RWPE2 (cell line): ENCODE measurements around the gene ABCB7.

ENCODE experiments used
- ATAC-seq: fragments of 200-7000 bp; cut with Tn5 transposase; 3 replicates; pipeline ENCODE4 v1.9.1; 2021; ENCODE audit warnings: low read depth
- DNase-seq: peaks from one replicate; pipeline ENCODE4 v3.0.0-alpha.2; 2020; ENCODE audit warnings: low spot score
- H3K27ac ChIP-seq: fragments of 450-650 bp; 2 replicates; pipeline ENCODE4 v1.5.1; 2017; ENCODE audit warnings: mild to moderate bottlenecking; ENCODE audit not compliant: poor library complexity, severe bottlenecking
- H3K27me3 ChIP-seq: fragments of 250-450 bp; sonication (Bioruptor Pico); 2 replicates; pipeline ENCODE4 v1.5.1; 2021; ENCODE audit warnings: mild to moderate bottlenecking, moderate library complexity; ENCODE audit not compliant: insufficient read depth, poor library complexity, severe bottlenecking
- H3K36me3 ChIP-seq: fragments of 250-450 bp; sonication (Bioruptor Pico); 2 replicates; pipeline ENCODE4 v1.5.1; 2020; ENCODE audit warnings: low read depth, mild to moderate bottlenecking, moderate library complexity
- H3K4me1 ChIP-seq: fragments of 250-450 bp; sonication (Bioruptor Pico); 2 replicates; pipeline ENCODE4 v1.5.1; 2021; ENCODE audit warnings: mild to moderate bottlenecking, moderate library complexity; ENCODE audit not compliant: insufficient read depth, poor library complexity, severe bottlenecking
- H3K4me3 ChIP-seq: fragments of 250-450 bp; sonication (Bioruptor Pico); 2 replicates; pipeline ENCODE4 v1.5.1; 2021; ENCODE audit warnings: mild to moderate bottlenecking, moderate library complexity; ENCODE audit not compliant: severe bottlenecking
- H3K9me3 ChIP-seq: fragments of 250-450 bp; sonication (Bioruptor Pico); 2 replicates; pipeline ENCODE4 v1.5.1; 2021; ENCODE audit warnings: mild to moderate bottlenecking, moderate library complexity; ENCODE audit not compliant: severe bottlenecking
- TF ChIP-seq, protein P1 (sequence below): fragments of 450-650 bp; IDR thresholded peaks from one replicate; pipeline ENCODE4 v1.5.1; 2017; ENCODE audit warnings: mild to moderate bottlenecking, moderate library complexity; ENCODE audit not compliant: poor library complexity, severe bottlenecking

The ABCB7 gene

DNA sequence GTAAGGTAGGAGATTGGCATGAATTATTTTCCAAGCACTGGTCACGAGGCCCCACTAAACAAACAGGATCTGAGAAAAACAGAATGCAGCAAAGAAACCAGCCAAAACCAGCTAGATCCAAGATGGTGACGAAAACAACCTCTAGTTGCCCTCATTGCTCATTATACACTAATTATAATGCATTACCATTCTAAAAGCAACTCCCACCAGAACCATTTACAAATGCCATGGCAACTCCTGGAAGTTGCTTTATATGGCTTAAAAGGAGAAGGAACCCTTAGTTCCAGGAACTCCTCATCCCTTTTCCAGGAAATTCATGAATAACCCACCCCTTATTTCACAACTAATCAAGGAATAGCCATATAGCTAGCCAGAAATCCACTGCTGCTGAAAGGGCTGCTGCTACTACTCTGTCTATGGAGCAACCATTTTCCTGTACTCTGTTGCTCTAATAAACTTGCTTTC is 69.3 kb downstream of the ABCB7 start:
- no peak overlapping the region for H3K27ac ChIP-seq
- no peaks in the 10 kb centered on the region for H3K36me3 ChIP-seq
- TF ChIP-seq, protein P1, sequence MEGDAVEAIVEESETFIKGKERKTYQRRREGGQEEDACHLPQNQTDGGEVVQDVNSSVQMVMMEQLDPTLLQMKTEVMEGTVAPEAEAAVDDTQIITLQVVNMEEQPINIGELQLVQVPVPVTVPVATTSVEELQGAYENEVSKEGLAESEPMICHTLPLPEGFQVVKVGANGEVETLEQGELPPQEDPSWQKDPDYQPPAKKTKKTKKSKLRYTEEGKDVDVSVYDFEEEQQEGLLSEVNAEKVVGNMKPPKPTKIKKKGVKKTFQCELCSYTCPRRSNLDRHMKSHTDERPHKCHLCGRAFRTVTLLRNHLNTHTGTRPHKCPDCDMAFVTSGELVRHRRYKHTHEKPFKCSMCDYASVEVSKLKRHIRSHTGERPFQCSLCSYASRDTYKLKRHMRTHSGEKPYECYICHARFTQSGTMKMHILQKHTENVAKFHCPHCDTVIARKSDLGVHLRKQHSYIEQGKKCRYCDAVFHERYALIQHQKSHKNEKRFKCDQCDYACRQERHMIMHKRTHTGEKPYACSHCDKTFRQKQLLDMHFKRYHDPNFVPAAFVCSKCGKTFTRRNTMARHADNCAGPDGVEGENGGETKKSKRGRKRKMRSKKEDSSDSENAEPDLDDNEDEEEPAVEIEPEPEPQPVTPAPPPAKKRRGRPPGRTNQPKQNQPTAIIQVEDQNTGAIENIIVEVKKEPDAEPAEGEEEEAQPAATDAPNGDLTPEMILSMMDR, result no peak
- no peaks in the 10 kb centered on the region for H3K27me3 ChIP-seq
- H3K4me3 ChIP-seq, result no peak overlapping the region
- H3K9me3 ChIP-seq, result no peaks in the 10 kb centered on the region
- H3K4me1 ChIP-seq, result no peaks in the 10 kb centered on the region
- ATAC-seq (no peak), DNase-seq (no peak)

DNA sequence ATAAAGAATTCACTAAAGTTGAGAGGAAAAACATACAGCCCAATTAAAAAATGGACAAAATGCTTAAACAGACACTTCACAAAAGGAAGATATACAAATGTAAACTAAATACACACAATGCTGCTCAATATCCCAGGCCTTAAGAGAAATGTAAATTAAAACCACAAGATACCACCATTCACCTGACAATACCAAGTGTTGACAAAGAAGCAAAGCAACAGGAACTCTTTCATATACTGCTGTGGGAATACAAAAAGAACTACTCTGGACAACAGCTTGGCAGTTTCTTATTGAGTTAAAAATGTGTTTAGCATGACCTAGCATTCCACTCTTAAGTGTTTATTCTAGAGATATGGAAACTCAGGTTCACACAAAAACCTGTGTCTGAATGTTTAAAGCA is 71.3 kb downstream of the ABCB7 start:
- DNase-seq, result no peak
- Histone ChIP-seq H3K36me3 (no peaks in the 10 kb centered on the region), H3K9me3 (no peaks in the 10 kb centered on the region), H3K4me1 (no peaks in the 10 kb centered on the region), H3K27me3 (no peaks in the 10 kb centered on the region), H3K4me3 (no peak overlapping the region), H3K27ac (no peak overlapping the region)
- no peak for ATAC-seq
- TF ChIP-seq, protein P1, result no peak

DNA sequence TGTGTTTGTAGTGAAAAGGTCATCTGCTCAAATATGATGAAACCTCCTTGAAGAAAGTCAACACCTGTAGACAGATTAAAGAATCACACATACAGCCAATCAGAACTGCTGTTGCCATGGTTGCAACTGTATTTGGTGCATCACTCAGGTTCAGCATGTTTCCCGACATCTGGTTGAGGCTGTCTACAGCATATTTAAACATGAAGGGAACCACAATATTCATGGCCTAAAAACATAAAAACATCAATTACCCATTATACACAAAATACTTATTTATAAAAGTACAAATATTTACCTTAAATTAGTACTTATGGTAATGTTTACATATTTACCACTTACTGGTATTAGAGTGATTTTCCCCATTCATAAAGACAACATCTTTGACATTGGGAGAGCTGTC is 79.7 kb downstream of the ABCB7 start:
- TF ChIP-seq, protein P1, result no peak
- Histone ChIP-seq H3K4me1 (no peaks in the 10 kb centered on the region), H3K27ac (no peak overlapping the region), H3K4me3 (no peak overlapping the region), H3K9me3 (no peaks in the 10 kb centered on the region), H3K36me3 (no peaks in the 10 kb centered on the region), H3K27me3 (no peaks in the 10 kb centered on the region)
- ATAC-seq, result no peak
- DNase-seq, result no peak

DNA sequence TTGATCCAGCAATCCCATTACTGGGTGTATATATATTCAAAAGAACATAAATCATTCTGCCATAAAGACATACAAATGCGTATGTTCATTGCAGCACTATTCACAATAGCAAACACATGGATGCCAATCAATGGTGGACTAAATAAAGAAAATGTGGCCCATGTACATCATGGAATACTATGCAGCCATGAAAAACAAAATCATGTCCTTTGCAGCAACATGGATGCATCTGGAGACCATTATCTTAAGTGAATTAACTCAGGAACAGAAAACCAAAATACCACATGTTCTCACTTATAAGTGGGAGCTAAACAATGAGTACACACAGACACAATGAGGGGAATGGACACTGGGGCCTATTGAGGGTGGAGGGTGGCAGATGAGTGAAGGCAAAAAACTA is 81.6 kb downstream of the ABCB7 start:
- H3K4me3 ChIP-seq, result no peak overlapping the region
- no peaks in the 10 kb centered on the region for H3K36me3 ChIP-seq
- no peaks in the 10 kb centered on the region for H3K27me3 ChIP-seq
- ATAC-seq (no peak), DNase-seq (no peak)
- no peaks in the 10 kb centered on the region for H3K4me1 ChIP-seq
- TF ChIP-seq, protein P1, result no peak
- no peaks in the 10 kb centered on the region for H3K9me3 ChIP-seq
- no peak overlapping the region for H3K27ac ChIP-seq

DNA sequence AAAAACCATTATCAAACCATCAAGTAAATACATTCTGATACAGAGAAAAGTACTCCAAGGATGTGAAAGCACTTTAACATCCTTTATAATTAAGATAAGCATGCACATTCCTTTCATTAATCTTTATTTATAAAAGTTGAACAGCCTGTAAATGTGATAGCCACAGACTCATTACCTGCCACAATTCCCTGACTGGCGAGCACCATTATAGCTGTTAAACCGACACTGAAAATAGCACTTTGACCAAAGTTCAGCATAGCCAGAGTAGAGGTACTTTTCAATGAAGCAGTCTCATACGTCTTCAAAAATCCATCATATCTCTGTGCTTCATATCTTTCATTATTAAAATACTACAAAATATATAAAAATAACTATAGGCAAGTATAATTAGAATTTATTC is 84.7 kb downstream of the ABCB7 start:
- ATAC-seq, result no peak

More for the DNA sequence above, 84.7 kb downstream of the ABCB7 start:
- H3K4me3 ChIP-seq, result no peak overlapping the region
- H3K27ac ChIP-seq, result no peak overlapping the region
- DNase-seq, result no peak
- TF ChIP-seq, protein P1, result no peak
- H3K4me1 ChIP-seq, result no peaks in the 10 kb centered on the region
- no peaks in the 10 kb centered on the region for H3K36me3 ChIP-seq
- no peaks in the 10 kb centered on the region for H3K27me3 ChIP-seq
- H3K9me3 ChIP-seq, result no peaks in the 10 kb centered on the region
